DND-41 (cell line): ENCODE data around the gene MYPN.

Source experiments
- ATAC-seq: fragments of 200-7000 bp; cut with Tn5 transposase; 3 replicates; pipeline ENCODE4 v1.9.1; 2021; ENCODE audit warnings: low read depth; ENCODE audit not compliant: insufficient read depth
- DNase-seq: peaks from one replicate; pipeline ENCODE4 v3.0.0-alpha.2; 2020
- H2AFZ ChIP-seq: 2 replicates; pipeline ENCODE4 v1.6.0; 2012; ENCODE audit warnings: low read depth, low read length
- H3K27ac ChIP-seq: 2 replicates; pipeline ENCODE4 v1.5.1; 2012; ENCODE audit warnings: low read length, inconsistent platforms
- H3K27me3 ChIP-seq: fragments of 200-600 bp; sonication (generic); 2 replicates; pipeline ENCODE4 v1.6.0; 2012; ENCODE audit warnings: low read length, mild to moderate bottlenecking, inconsistent platforms; ENCODE audit not compliant: insufficient read depth, poor library complexity
- H3K36me3 ChIP-seq: 2 replicates; pipeline ENCODE4 v1.5.1; 2012; ENCODE audit warnings: low read length, inconsistent platforms; ENCODE audit not compliant: insufficient read depth
- H3K4me1 ChIP-seq: 2 replicates; pipeline ENCODE4 v1.5.1; 2012; ENCODE audit warnings: mild to moderate bottlenecking, low read length; ENCODE audit not compliant: insufficient read depth
- H3K4me2 ChIP-seq: 2 replicates; pipeline ENCODE4 v1.6.0; 2012; ENCODE audit warnings: mild to moderate bottlenecking, moderate library complexity, low read length, inconsistent platforms; ENCODE audit not compliant: insufficient read depth
- H3K4me3 ChIP-seq, 2 experiments: fragments of 200-600 bp in 1 of 2; shearing (Covaris generic) in 1 of 2; 2 replicates each; pipeline ENCODE4 v1.5.1; 2012 to 2016; ENCODE audit warnings: inconsistent platforms in 2 of 2, low read length in 2 of 2, mild to moderate bottlenecking in 2 of 2, low read depth in 1 of 2, moderate library complexity in 1 of 2
- H3K79me2 ChIP-seq: 2 replicates; pipeline ENCODE4 v1.6.0; 2012; ENCODE audit warnings: low read length, inconsistent platforms; ENCODE audit not compliant: insufficient read depth
- H3K9ac ChIP-seq: 2 replicates; pipeline ENCODE4 v1.6.0; 2012; ENCODE audit warnings: low read depth, mild to moderate bottlenecking, inconsistent platforms, low read length, moderate library complexity
- H3K9me3 ChIP-seq: 2 replicates; pipeline ENCODE4 v1.5.1; 2012; ENCODE audit warnings: low read length, moderate library complexity, mild to moderate bottlenecking, inconsistent platforms; ENCODE audit not compliant: insufficient read depth, severe bottlenecking
- H4K20me1 ChIP-seq: 2 replicates; pipeline ENCODE4 v1.6.0; 2012; ENCODE audit warnings: low read length; ENCODE audit not compliant: insufficient read depth
- CTCF ChIP-seq: IDR thresholded peaks from 2 replicates; pipeline ENCODE4 v1.5.1; 2012; ENCODE audit warnings: borderline replicate concordance, low read length, moderate library complexity, mild to moderate bottlenecking; ENCODE audit not compliant: poor library complexity, severe bottlenecking; ENCODE audit errors: extremely low read depth
- EZH2 ChIP-seq: IDR thresholded peaks from 3 replicates; pipeline ENCODE4 v1.6.1; 2012; ENCODE audit warnings: borderline replicate concordance, low read depth, mild to moderate bottlenecking, moderate library complexity, low read length, inconsistent platforms; ENCODE audit not compliant: severe bottlenecking

MYPN gene

GRCh38 chr10:68095153-68095552 lies 14.1 kb upstream of the MYPN start:
- Histone ChIP-seq H3K4me1 (no peaks in the 10 kb centered on the region), H3K9me3 (no peaks in the 10 kb centered on the region), H3K36me3 (no peaks in the 10 kb centered on the region), H3K27me3 (no peaks in the 10 kb centered on the region), H3K4me2 (no peak overlapping the region), H3K27ac (no peak overlapping the region), H2AFZ (no peak overlapping the region), H3K79me2 (no peaks in the 10 kb centered on the region), H3K4me3 (no peak overlapping the region), H3K9ac (no peak overlapping the region), H4K20me1 (no peaks in the 10 kb centered on the region)
- ATAC-seq (no peak), DNase-seq (no peak)
- TF ChIP-seq EZH2 (no peak), CTCF (no peak)

- TF ChIP-seq CTCF = no peak
- no peak for TF ChIP-seq EZH2
- Histone ChIP-seq H3K4me3 (no peak overlapping the region), H3K4me1 (no peaks in the 10 kb centered on the region), H3K79me2 (no peaks in the 10 kb centered on the region), H2AFZ (no peak overlapping the region), H3K9me3 (no peaks in the 10 kb centered on the region), H3K27me3 (peaks cover 3% of the 10 kb centered on the region), H4K20me1 (no peaks in the 10 kb centered on the region), H3K9ac (no peak overlapping the region), H3K36me3 (no peaks in the 10 kb centered on the region), H3K27ac (no peak overlapping the region), H3K4me2 (no peak overlapping the region)
- DNase-seq (no peak), ATAC-seq (no peak)
Measured at GRCh38 chr10:68096913-68097516, 12.3 kb upstream of the MYPN start.

GRCh38 chr10:68099736-68100135 lies 9.6 kb upstream of the MYPN start:
- no peak overlapping the region for H3K4me2 ChIP-seq
- DNase-seq = no peak
- H3K36me3 ChIP-seq = no peaks in the 10 kb centered on the region
- no peak for ATAC-seq
- H3K27ac ChIP-seq = no peak overlapping the region
- no peak overlapping the region for H3K4me3 ChIP-seq
- no peaks in the 10 kb centered on the region for H3K79me2 ChIP-seq
- H3K4me1 ChIP-seq = no peaks in the 10 kb centered on the region
- H3K27me3 ChIP-seq = peaks cover 8% of the 10 kb centered on the region
- H2AFZ ChIP-seq = no peak overlapping the region
- no peaks in the 10 kb centered on the region for H3K9me3 ChIP-seq
- TF ChIP-seq CTCF (no peak), EZH2 (no peak)
- no peaks in the 10 kb centered on the region for H4K20me1 ChIP-seq
- H3K9ac ChIP-seq = no peak overlapping the region

GRCh38 chr10:68101066-68101465 lies 8.2 kb upstream of the MYPN start:
- Histone ChIP-seq H3K36me3 (no peaks in the 10 kb centered on the region), H3K79me2 (no peaks in the 10 kb centered on the region), H3K4me1 (no peaks in the 10 kb centered on the region), H2AFZ (no peak overlapping the region), H4K20me1 (no peaks in the 10 kb centered on the region), H3K9ac (no peak overlapping the region), H3K4me2 (no peak overlapping the region), H3K27me3 (peaks cover 8% of the 10 kb centered on the region), H3K4me3 (no peak overlapping the region), H3K27ac (no peak overlapping the region), H3K9me3 (no peaks in the 10 kb centered on the region)
- TF ChIP-seq CTCF = no peak
- no peak for TF ChIP-seq EZH2
- ATAC-seq (no peak), DNase-seq (no peak)
